ENCODE results near the gene C9orf50. TPM values are rescaled to one million over a fixed set of nuclear protein-coding genes. Genes with fewer than 3 reads are reported as not detected.

The C9orf50 gene
- total RNA-seq, 1 experiment from 2014 or later, result not detected

DNA sequence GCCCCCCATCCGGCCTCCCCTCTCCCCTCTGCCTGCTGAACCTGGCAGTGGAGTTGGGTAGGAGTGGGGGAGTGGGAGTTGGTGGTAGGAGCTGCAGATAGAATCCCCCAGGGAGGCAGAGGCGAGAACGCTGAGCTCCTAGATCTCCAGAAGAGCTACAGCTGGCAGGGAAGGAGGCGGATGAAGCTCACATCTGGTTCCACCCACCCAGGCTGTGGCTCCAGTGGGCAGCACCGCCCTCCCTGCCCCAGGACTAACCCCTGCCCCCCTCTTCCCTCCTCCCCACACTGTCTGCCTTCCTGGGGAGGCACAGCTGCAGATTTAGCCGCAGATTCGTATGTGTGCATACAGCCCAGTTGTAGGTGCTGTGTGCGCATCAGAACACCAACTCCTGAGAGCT, 34.2 kb downstream of the C9orf50 start:
- Histone ChIP-seq H3K4me2 (ENCODE audit: insufficient read depth, insufficient read length, low read length) (no peak overlapping the region), H2BK20ac (ENCODE audit: low read depth, low read length, poor library complexity, severe bottlenecking) (no peak overlapping the region), H2BK5ac (ENCODE audit: insufficient read length, low read length) (no peak overlapping the region), H2AK5ac (ENCODE audit: insufficient read length, low read length) (no peak overlapping the region), H2AFZ (ENCODE audit: low read length) (no peak overlapping the region), H2BK12ac (ENCODE audit: insufficient read length, low read depth, low read length) (no peak overlapping the region), H4K20me1 (ENCODE audit: control insufficient read depth, insufficient read depth, insufficient read length) (no peaks in the 10 kb centered on the region), H4K8ac (replicated peaks; ENCODE audit: insufficient read length, low read depth, low read length) (no peak overlapping the region), H4K91ac (ENCODE audit: insufficient read length, low read depth, low read length) (no peak overlapping the region), H3K9me3 (ENCODE audit: control insufficient read depth, low read depth, low read length) (no peaks in the 10 kb centered on the region), H3K79me2 (ENCODE audit: insufficient read depth, low read length) (no peaks in the 10 kb centered on the region), H3K18ac (ENCODE audit: insufficient read length, low read depth, low read length) (no peak overlapping the region), H3K9ac (ENCODE audit: extremely low read depth, insufficient read length, low read length) (no peak overlapping the region), H3K4ac (ENCODE audit: low read depth, low read length) (no peak overlapping the region), H3K14ac (ENCODE audit: insufficient read depth, low read length) (no peak overlapping the region), H3K27me3 (ENCODE audit: insufficient read depth, low read length) (no peaks in the 10 kb centered on the region), H3K56ac (ENCODE audit: insufficient read length, low read depth, low read length) (no peak overlapping the region), H2BK120ac (ENCODE audit: low read depth, low read length, poor library complexity, severe bottlenecking) (no peak overlapping the region), H3K23me2 (ENCODE audit: insufficient read length, low read depth, low read length, poor library complexity, severe bottlenecking) (no peaks in the 10 kb centered on the region), H3K4me1 (ENCODE audit: insufficient read depth, low read length) (peaks cover under 1% of the 10 kb centered on the region; the same call in 1 of the 2 replicates), H2BK15ac (ENCODE audit: low read depth, low read length) (no peak overlapping the region), H4K5ac (ENCODE audit: insufficient read length, low read depth, low read length) (no peak overlapping the region), H3T11ph (ENCODE audit: low read length) (no peak overlapping the region), H3K23ac (ENCODE audit: insufficient read length, low read depth, low read length) (no peak overlapping the region), H3K79me1 (ENCODE audit: insufficient read depth, low read depth, low read length, poor library complexity, severe bottlenecking) (no peaks in the 10 kb centered on the region), H3K27ac (ENCODE audit: insufficient read length, low read depth, low read length) (no peak overlapping the region)
- Mint-ChIP-seq H3K4me3 (no peak overlapping the region), H3K36me3 (ENCODE audit: insufficient read depth in 1 of 3, low read depth in 3 of 3) (no peaks in the 10 kb centered on the region; a peak in 1 of 7 replicates), H3K27me3 (ENCODE audit: low read depth) (peaks cover 37% of the 10 kb centered on the region), H3K27ac (peak overlapping the region in 1 of 3 experiments; percentile 34; a peak in 1 of 7 replicates), H3K9me3 (peaks cover 0 to 2% of the 10 kb centered on the region in 2 experiments; a peak in 1 of 5 replicates), H3K4me1 (peaks cover 35 to 50% of the 10 kb centered on the region in 2 experiments)
- no peak; the same call in 2 of the 3 replicates for TF ChIP-seq CTCF (conservative IDR thresholded peaks at IDR 0.05)
- no CpG with 5 or more reads among the region's 8 CpGs for WGBS (ENCODE audit: extremely low coverage, insufficient read length, low lambda C conversion rate)
- no peak for DNase-seq

Data from H9 (cell line).